ENCODE measurements around the gene FUT2. TPM values are rescaled to one million over a fixed set of nuclear protein-coding genes. Genes with fewer than 3 reads are reported as not detected.

FUT2 gene
- total and polyA plus RNA-seq, 2 of the 13 experiments (the other 11 are each of a cell fraction or from before 2014, with no cell fraction given): 0.07 TPM; not detected in 1

- TF ChIP-seq, protein P1, sequence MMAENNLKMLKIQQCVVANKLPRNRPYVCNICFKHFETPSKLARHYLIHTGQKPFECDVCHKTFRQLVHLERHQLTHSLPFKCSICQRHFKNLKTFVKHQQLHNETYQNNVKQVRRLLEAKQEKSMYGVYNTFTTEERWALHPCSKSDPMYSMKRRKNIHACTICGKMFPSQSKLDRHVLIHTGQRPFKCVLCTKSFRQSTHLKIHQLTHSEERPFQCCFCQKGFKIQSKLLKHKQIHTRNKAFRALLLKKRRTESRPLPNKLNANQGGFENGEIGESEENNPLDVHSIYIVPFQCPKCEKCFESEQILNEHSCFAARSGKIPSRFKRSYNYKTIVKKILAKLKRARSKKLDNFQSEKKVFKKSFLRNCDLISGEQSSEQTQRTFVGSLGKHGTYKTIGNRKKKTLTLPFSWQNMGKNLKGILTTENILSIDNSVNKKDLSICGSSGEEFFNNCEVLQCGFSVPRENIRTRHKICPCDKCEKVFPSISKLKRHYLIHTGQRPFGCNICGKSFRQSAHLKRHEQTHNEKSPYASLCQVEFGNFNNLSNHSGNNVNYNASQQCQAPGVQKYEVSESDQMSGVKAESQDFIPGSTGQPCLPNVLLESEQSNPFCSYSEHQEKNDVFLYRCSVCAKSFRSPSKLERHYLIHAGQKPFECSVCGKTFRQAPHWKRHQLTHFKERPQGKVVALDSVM (CRISPR knock-in tag; IDR thresholded peaks at IDR 0.05): 0 out of 2 replicates have a peak, but pooled peaks have one; percentile 40
- TF ChIP-seq CBX1 (IDR thresholded peaks at IDR 0.05; ENCODE audit: low read depth) (no peak), ZNF256 (CRISPR knock-in tag; conservative IDR thresholded peaks at IDR 0.05) (no peak), TAF1 (CRISPR knock-in tag; IDR thresholded peaks at IDR 0.05) (no peak), ZNF597 (CRISPR knock-in tag; IDR thresholded peaks at IDR 0.05) (no peak), ETS1 (CRISPR knock-in tag; IDR thresholded peaks at IDR 0.05) (no peak), NFATC3 (CRISPR knock-in tag; IDR thresholded peaks at IDR 0.05) (no peak), ZBTB26 (CRISPR knock-in tag; IDR thresholded peaks at IDR 0.05; ENCODE audit: borderline replicate concordance) (no peak), WIZ (CRISPR knock-in tag; IDR thresholded peaks at IDR 0.05) (no peak), ZNF577 (CRISPR knock-in tag; IDR thresholded peaks at IDR 0.05; ENCODE audit: borderline replicate concordance, low read depth) (no peak), ZNF567 (CRISPR knock-in tag; IDR thresholded peaks at IDR 0.05; ENCODE audit: borderline replicate concordance) (no peak), RBM22 (optimal IDR thresholded peaks at IDR 0.05; ENCODE audit: low read length) (no peak), FIP1L1 (IDR thresholded peaks at IDR 0.05; ENCODE audit: borderline replicate concordance, insufficient read depth, low read depth, low read length) (no peak), HMG20A (CRISPR knock-in tag; IDR thresholded peaks at IDR 0.05; ENCODE audit: borderline replicate concordance) (no peak)
- TF ChIP-seq, protein P2, sequence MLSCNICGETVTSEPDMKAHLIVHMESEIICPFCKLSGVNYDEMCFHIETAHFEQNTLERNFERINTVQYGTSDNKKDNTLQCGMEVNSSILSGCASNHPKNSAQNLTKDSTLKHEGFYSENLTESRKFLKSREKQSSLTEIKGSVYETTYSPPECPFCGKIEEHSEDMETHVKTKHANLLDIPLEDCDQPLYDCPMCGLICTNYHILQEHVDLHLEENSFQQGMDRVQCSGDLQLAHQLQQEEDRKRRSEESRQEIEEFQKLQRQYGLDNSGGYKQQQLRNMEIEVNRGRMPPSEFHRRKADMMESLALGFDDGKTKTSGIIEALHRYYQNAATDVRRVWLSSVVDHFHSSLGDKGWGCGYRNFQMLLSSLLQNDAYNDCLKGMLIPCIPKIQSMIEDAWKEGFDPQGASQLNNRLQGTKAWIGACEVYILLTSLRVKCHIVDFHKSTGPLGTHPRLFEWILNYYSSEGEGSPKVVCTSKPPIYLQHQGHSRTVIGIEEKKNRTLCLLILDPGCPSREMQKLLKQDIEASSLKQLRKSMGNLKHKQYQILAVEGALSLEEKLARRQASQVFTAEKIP (CRISPR knock-in tag; IDR thresholded peaks at IDR 0.05; ENCODE audit: borderline replicate concordance): no peak
- TF ChIP-seq, protein P3, sequence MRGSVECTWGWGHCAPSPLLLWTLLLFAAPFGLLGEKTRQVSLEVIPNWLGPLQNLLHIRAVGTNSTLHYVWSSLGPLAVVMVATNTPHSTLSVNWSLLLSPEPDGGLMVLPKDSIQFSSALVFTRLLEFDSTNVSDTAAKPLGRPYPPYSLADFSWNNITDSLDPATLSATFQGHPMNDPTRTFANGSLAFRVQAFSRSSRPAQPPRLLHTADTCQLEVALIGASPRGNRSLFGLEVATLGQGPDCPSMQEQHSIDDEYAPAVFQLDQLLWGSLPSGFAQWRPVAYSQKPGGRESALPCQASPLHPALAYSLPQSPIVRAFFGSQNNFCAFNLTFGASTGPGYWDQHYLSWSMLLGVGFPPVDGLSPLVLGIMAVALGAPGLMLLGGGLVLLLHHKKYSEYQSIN (CRISPR knock-in tag; IDR thresholded peaks at IDR 0.05; ENCODE audit: borderline replicate concordance): no peak
- TF ChIP-seq, protein P4, sequence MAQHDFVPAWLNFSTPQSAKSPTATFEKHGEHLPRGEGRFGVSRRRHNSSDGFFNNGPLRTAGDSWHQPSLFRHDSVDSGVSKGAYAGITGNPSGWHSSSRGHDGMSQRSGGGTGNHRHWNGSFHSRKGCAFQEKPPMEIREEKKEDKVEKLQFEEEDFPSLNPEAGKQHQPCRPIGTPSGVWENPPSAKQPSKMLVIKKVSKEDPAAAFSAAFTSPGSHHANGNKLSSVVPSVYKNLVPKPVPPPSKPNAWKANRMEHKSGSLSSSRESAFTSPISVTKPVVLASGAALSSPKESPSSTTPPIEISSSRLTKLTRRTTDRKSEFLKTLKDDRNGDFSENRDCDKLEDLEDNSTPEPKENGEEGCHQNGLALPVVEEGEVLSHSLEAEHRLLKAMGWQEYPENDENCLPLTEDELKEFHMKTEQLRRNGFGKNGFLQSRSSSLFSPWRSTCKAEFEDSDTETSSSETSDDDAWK (CRISPR knock-in tag; IDR thresholded peaks at IDR 0.05): no peak
These were observed 20.6 kb upstream of the FUT2 start (continued) for GRCh38 chr19:48674921-48675824.
